CD14-positive monocyte (primary cell): ENCODE measurements around the gene SPRING1. TPM values are rescaled to one million over a fixed set of nuclear protein-coding genes. Genes with fewer than 3 reads are reported as not detected.

ENCODE experiments used
- DNase-seq, 3 donors: peaks; one replicate each; pipeline ENCODE4 v3.0.0-alpha.2; 2011 to 2022
- H2AFZ ChIP-seq: 2 replicates; pipeline ENCODE4 v1.6.0; 2012; ENCODE audit warnings: mild to moderate bottlenecking, low read depth, low read length, inconsistent platforms; ENCODE audit not compliant: insufficient read depth, poor library complexity, severe bottlenecking
- H3K27ac ChIP-seq, 2 donors: 1 replicate in 1 of 2; 2 replicates in 1 of 2; pipeline ENCODE4 v1.5.1; 2012 to 2013; ENCODE audit warnings: low read length in 2 of 2, control low read depth in 1 of 2, inconsistent platforms in 1 of 2, low read depth in 1 of 2, mild to moderate bottlenecking in 1 of 2
- H3K27me3 ChIP-seq, 2 donors: one replicate each; pipeline versions ENCODE4 v1.6.0 to v1.6.1; 2011 to 2013; ENCODE audit warnings: low read length in 2 of 2; ENCODE audit not compliant: control insufficient read depth in 2 of 2, insufficient read depth in 2 of 2
- H3K36me3 ChIP-seq, 2 donors: replicated peaks in 1 of 2; 1 replicate in 1 of 2; 2 replicates in 1 of 2; pipeline versions ENCODE4 v1.5.1 to v1.6.1; 2012 to 2013; ENCODE audit warnings: low read length in 2 of 2, control low read depth in 1 of 2, inconsistent platforms in 1 of 2, mild to moderate bottlenecking in 1 of 2; ENCODE audit not compliant: insufficient read depth in 2 of 2, control insufficient read depth in 1 of 2
- H3K4me1 ChIP-seq, 2 donors: 1 replicate in 1 of 2; 2 replicates in 1 of 2; pipeline versions ENCODE4 v1.5.1 to v1.6.1; 2012 to 2013; ENCODE audit warnings: low read length in 2 of 2, control low read depth in 1 of 2, inconsistent platforms in 1 of 2, mild to moderate bottlenecking in 1 of 2, moderate library complexity in 1 of 2; ENCODE audit not compliant: insufficient read depth in 2 of 2, control insufficient read depth in 1 of 2
- H3K4me2 ChIP-seq: replicated peaks from 2 replicates; pipeline ENCODE3; 2012; ENCODE audit warnings: low read length, moderate library complexity, mild to moderate bottlenecking; ENCODE audit not compliant: poor library complexity, severe bottlenecking; ENCODE audit errors: extremely low read depth
- H3K4me3 ChIP-seq, 3 experiments: fragments of 200-600 bp in 1 of 3; sonication (generic) in 1 of 3; replicated peaks in 1 of 3; 1 replicate in 2 of 3; 2 replicates in 1 of 3; pipeline ENCODE4 v1.5.1; 2011 to 2013; ENCODE audit warnings: low read length in 3 of 3, mild to moderate bottlenecking in 3 of 3, control low read depth in 2 of 3, low read depth in 2 of 3, inconsistent platforms in 1 of 3, moderate library complexity in 1 of 3
- H3K79me2 ChIP-seq: 2 replicates; pipeline ENCODE4 v1.6.0; 2012; ENCODE audit warnings: mild to moderate bottlenecking, control low read depth, inconsistent platforms, low read length, moderate library complexity; ENCODE audit not compliant: insufficient read depth
- H3K9ac ChIP-seq: 2 replicates; pipeline ENCODE4 v1.6.0; 2017; ENCODE audit warnings: low read length, mild to moderate bottlenecking; ENCODE audit not compliant: insufficient read depth, poor library complexity, severe bottlenecking
- H3K9me3 ChIP-seq, 2 donors: replicated peaks in 1 of 2; 1 replicate in 1 of 2; 2 replicates in 1 of 2; pipeline versions ENCODE4 v1.5.1 to v1.6.1; 2012 to 2013; ENCODE audit warnings: low read length in 2 of 2, control low read depth in 1 of 2; ENCODE audit not compliant: control insufficient read depth in 1 of 2, insufficient read depth in 1 of 2
- H4K20me1 ChIP-seq: 2 replicates; pipeline ENCODE4 v1.6.0; 2012; ENCODE audit warnings: mild to moderate bottlenecking, low read length, control low read depth, moderate library complexity; ENCODE audit not compliant: insufficient read depth
- H3K27ac Mint-ChIP-seq, 7 donors: one replicate each; pipeline ENCODE4 v1.8.0; 2020; ENCODE audit warnings: mild to moderate bottlenecking in 7 of 7, mixed read lengths in 7 of 7, moderate library complexity in 6 of 7, inconsistent platforms in 2 of 7
- H3K27me3 Mint-ChIP-seq, 3 donors: one replicate each; pipeline ENCODE4 v1.8.0; 2021 to 2022; ENCODE audit warnings: low read depth in 3 of 3, mild to moderate bottlenecking in 3 of 3, mixed read lengths in 3 of 3, moderate library complexity in 3 of 3, inconsistent platforms in 1 of 3
- H3K36me3 Mint-ChIP-seq, 2 donors: one replicate each; pipeline ENCODE4 v1.8.0; 2020; ENCODE audit warnings: mixed read lengths in 2 of 2, inconsistent platforms in 1 of 2, mild to moderate bottlenecking in 1 of 2
- H3K4me1 Mint-ChIP-seq: one replicate; pipeline ENCODE4 v1.8.0; 2020; ENCODE audit warnings: mild to moderate bottlenecking, mixed read lengths
- H3K4me3 Mint-ChIP-seq, 2 donors: one replicate each; pipeline ENCODE4 v1.8.0; 2020; ENCODE audit warnings: mild to moderate bottlenecking in 2 of 2, mixed read lengths in 2 of 2, moderate library complexity in 1 of 2
- H3K9me3 Mint-ChIP-seq, 7 donors: one replicate each; pipeline ENCODE4 v1.8.0; 2020 to 2022; ENCODE audit warnings: mixed read lengths in 7 of 7, mild to moderate bottlenecking in 6 of 7, moderate library complexity in 6 of 7, inconsistent platforms in 2 of 7
- CTCF ChIP-seq: fragments of 200-600 bp; IDR thresholded peaks from one replicate; pipeline ENCODE4 v1.8.0; 2022; ENCODE audit warnings: antibody characterized with exemption, mild to moderate bottlenecking
- whole genome bisulfite sequencing: methylation state at CpG from one replicate; pipeline ENCODE4 v1.1.5; 2013; ENCODE audit warnings: missing lambda C conversion rate; ENCODE audit not compliant: insufficient coverage; 5-methylcytosine and 5-hydroxymethylcytosine counted together
- intact Hi-C, 2 donors: fragments of 100-400 bp; cut with micrococcal nuclease; formaldehyde crosslinking; loops; one replicate each; pipeline versions ENCODE4 v1.15.0 to v1.15.1; 2023
- polyA plus RNA-seq, 3 donors: library from polyadenylated mRNA; depleted of rRNA in 1 of 3; unstranded in 2 of 3; stranded (reverse) in 1 of 3; fragments of 300-500 nt in 2 of 3; fragments of >200 nt in 1 of 3; fragmentation: Illumina TruSeq in 2 of 3; gene quantifications; 1 replicate in 2 of 3; 2 replicates in 1 of 3; pipeline ENCODE4 v1.2.3, GENCODE V29; 2012 to 2021

The SPRING1 gene
- polyA plus RNA-seq, 3 donors: 6.3 to 19.3 (median 15.6) TPM

DNA sequence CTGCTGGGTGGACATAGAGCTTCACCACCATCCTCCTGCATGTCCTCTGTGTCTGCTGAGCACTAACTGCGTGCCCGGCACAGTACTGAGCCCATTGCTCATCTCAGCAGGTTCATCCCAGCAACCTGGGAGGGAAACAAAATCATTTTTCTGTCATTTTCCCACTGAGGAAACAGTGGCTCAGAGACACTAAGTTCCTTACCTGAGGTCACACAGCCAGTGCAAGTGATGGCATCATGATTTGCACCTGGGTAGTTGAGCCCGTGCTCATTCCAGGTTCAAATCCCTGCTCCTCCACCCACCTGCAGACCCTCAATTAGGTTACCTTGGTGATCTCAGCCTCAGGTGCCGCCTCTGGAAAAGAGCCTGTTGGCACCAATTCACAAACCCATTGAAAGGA, 23.6 kb upstream of the SPRING1 start:
- no peak for DNase-seq
- Mint-ChIP-seq H3K4me3 (no peak overlapping the region), H3K36me3 (no peaks in the 10 kb centered on the region), H3K4me1 (peaks cover 5% of the 10 kb centered on the region), H3K9me3 (peaks cover 0 to 2% (median 0%) of the 10 kb centered on the region in 7 donors), H3K27ac (no peak overlapping the region), H3K27me3 (peaks cover 5 to 13% (median 12%) of the 10 kb centered on the region in 3 donors)
- Histone ChIP-seq H3K9ac (no peak overlapping the region), H3K4me3 (no peak overlapping the region), H4K20me1 (no peaks in the 10 kb centered on the region), H3K4me2 (no peak overlapping the region), H3K27ac (no peak overlapping the region), H3K27me3 (peaks cover 0 to 2% of the 10 kb centered on the region in 2 donors), H3K79me2 (no peaks in the 10 kb centered on the region), H3K4me1 (no peaks in the 10 kb centered on the region), H2AFZ (no peak overlapping the region), H3K9me3 (no peaks in the 10 kb centered on the region), H3K36me3 (no peaks in the 10 kb centered on the region)
- no peak for TF ChIP-seq CTCF
- 95% methylated on average over 3 of the region's 4 CpGs for WGBS
- intact Hi-C loops: no loop called here

- Histone ChIP-seq H3K27me3 (peaks cover 0 to 2% of the 10 kb centered on the region in 2 donors), H3K4me2 (no peak overlapping the region), H4K20me1 (no peaks in the 10 kb centered on the region), H3K79me2 (no peaks in the 10 kb centered on the region), H3K4me3 (no peak overlapping the region), H2AFZ (no peak overlapping the region), H3K9ac (no peak overlapping the region), H3K36me3 (no peaks in the 10 kb centered on the region), H3K4me1 (no peaks in the 10 kb centered on the region), H3K9me3 (no peaks in the 10 kb centered on the region), H3K27ac (no peak overlapping the region)
- no peak overlapping the region for H3K27ac Mint-ChIP-seq
- H3K9me3 Mint-ChIP-seq: peaks cover 0 to 2% (median 0%) of the 10 kb centered on the region in 7 donors
- intact Hi-C loops: no loop called here
- H3K4me3 Mint-ChIP-seq: no peak overlapping the region
- H3K27me3 Mint-ChIP-seq: peaks cover 5 to 14% (median 12%) of the 10 kb centered on the region in 3 donors
- no peak for TF ChIP-seq CTCF
- no peak for DNase-seq
- WGBS: 94% methylated on average over 10 of the region's 11 CpGs
- peaks cover 5% of the 10 kb centered on the region for H3K4me1 Mint-ChIP-seq
- H3K36me3 Mint-ChIP-seq: no peaks in the 10 kb centered on the region
Observed at GRCh38 chr12:116760622-116761020, 22.8 kb upstream of the SPRING1 start.
